BJ (cell line): ENCODE results near the gene PHF19. TPM values are rescaled to one million over a fixed set of nuclear protein-coding genes. Genes with fewer than 3 reads are reported as not detected.

Experiments used
- CTCF ChIA-PET: fragments of 350-600 bp; formaldehyde crosslinking; extraction: SDS; loops from one replicate; lab custom pipeline; 2021; ENCODE audit warnings: antibody characterized with exemption, inconsistent platforms; lab: Yijun Ruan, JAX
- POLR2A ChIA-PET: fragments of 300-600 bp; sonication (Branson Sonifier 250); formaldehyde crosslinking; extraction: SDS; loops from one replicate; lab custom pipeline; 2021; ENCODE audit warnings: antibody characterized with exemption; lab: Charles Lee
- DNase-seq: peaks from one replicate; pipeline ENCODE4 v3.0.0-alpha.2; 2011; ENCODE audit warnings: low read depth
- H3K27me3 ChIP-seq: 2 replicates; pipeline ENCODE4 v1.6.0; 2011; ENCODE audit warnings: low read length; ENCODE audit not compliant: control insufficient read depth, insufficient read depth
- H3K36me3 ChIP-seq: 2 replicates; pipeline ENCODE4 v1.5.1; 2011; ENCODE audit warnings: low read length; ENCODE audit not compliant: control insufficient read depth, insufficient read depth
- H3K4me3 ChIP-seq: 2 replicates; pipeline ENCODE4 v1.5.1; 2011; ENCODE audit warnings: low read depth, mild to moderate bottlenecking, control low read depth, low read length
- polyA plus RNA-seq: library from polyadenylated mRNA; depleted of rRNA; stranded (reverse); fragments of >200 nt; gene quantifications from 2 replicates; pipeline ENCODE4 v1.2.3, GENCODE V29; 2011
- TF ChIP-seq, protein P1 (sequence below): IDR thresholded peaks from 2 replicates; pipeline ENCODE4 v1.5.1; 2011; ENCODE audit warnings: low read depth, mild to moderate bottlenecking, control low read depth, inconsistent platforms, low read length, moderate library complexity; ENCODE audit not compliant: insufficient read depth

Gene PHF19
- polyA plus RNA-seq, 1 experiment = 61.7 TPM

DNA sequence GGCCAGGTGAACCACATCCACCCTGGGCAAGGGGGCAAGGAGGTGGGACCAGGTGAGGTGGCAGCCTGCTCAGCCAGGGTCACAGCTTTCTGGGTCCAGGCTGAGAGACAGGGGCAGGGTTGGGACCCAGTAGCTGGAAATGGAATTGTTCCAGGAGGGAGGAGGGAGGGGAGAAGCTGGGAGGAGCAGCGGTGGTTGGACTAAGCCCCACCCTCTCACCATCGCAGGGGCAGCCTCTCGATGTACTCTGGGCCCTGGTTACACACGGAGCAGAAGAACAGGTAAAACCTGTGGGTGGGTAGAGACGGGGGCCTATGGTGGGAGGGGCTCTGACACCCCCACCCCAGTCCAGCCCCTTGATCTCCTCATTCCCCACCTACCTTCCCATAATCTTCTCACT lies 11.2 kb downstream of the PHF19 start:
- DNase-seq = no peak
- H3K27me3 ChIP-seq = no peaks in the 10 kb centered on the region
- H3K4me3 ChIP-seq = no peak overlapping the region
- TF ChIP-seq, protein P1, sequence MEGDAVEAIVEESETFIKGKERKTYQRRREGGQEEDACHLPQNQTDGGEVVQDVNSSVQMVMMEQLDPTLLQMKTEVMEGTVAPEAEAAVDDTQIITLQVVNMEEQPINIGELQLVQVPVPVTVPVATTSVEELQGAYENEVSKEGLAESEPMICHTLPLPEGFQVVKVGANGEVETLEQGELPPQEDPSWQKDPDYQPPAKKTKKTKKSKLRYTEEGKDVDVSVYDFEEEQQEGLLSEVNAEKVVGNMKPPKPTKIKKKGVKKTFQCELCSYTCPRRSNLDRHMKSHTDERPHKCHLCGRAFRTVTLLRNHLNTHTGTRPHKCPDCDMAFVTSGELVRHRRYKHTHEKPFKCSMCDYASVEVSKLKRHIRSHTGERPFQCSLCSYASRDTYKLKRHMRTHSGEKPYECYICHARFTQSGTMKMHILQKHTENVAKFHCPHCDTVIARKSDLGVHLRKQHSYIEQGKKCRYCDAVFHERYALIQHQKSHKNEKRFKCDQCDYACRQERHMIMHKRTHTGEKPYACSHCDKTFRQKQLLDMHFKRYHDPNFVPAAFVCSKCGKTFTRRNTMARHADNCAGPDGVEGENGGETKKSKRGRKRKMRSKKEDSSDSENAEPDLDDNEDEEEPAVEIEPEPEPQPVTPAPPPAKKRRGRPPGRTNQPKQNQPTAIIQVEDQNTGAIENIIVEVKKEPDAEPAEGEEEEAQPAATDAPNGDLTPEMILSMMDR = no peak
- H3K36me3 ChIP-seq = peaks cover 11% of the 10 kb centered on the region
- POLR2A ChIA-PET = no interaction called here
- CTCF ChIA-PET = no interaction called here

DNA sequence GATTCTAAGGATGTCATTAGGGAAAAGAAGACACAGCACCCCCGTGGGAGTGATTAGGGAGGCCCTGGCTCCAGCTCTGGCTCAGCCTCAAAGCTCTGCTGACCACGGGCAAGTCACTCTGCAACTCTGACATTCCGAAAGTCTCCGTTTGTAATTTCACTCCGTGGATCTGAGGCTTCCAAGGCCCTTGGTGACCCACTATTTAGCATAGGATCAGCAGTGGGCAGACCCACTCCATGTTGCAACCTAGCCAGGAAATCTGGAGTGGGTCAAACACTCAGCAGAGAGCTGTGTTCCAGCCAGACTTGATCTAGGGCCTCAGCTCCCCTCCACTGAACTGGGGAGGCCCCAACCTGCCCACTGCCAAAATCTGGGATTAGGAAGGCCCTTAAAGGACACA lies 11.8 kb downstream of the PHF19 start:
- H3K4me3 ChIP-seq = no peak overlapping the region
- TF ChIP-seq, protein P1 = no peak
- ChIA-PET POLR2A (no interaction called here), CTCF (no interaction called here)
- no peaks in the 10 kb centered on the region for H3K27me3 ChIP-seq
- no peak for DNase-seq
- peaks cover 13% of the 10 kb centered on the region for H3K36me3 ChIP-seq

DNA sequence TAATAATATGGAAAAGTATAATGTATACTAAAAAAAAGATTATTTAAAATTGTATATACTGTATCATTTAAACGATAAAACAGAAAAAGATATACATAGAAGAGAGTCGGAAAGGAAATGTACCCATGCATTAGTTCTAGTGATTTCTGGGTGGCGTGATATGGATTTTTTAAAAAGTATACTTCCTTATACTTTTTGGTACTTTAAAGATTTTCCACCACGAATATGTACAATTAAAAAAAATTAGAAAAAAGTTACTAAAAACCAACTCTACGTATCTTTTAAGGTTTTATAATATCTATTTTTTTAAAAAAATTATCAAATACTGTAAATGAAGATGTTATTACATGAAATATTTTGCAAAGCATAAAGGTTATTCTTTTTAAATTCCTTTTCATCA lies 12.3 kb downstream of the PHF19 start:
- Histone ChIP-seq H3K4me3 (no peak overlapping the region), H3K27me3 (no peaks in the 10 kb centered on the region), H3K36me3 (peaks cover 17% of the 10 kb centered on the region)
- TF ChIP-seq, protein P1 = no peak
- DNase-seq = no peak
- CTCF ChIA-PET = no interaction called here
- POLR2A ChIA-PET = no interaction called here

DNA sequence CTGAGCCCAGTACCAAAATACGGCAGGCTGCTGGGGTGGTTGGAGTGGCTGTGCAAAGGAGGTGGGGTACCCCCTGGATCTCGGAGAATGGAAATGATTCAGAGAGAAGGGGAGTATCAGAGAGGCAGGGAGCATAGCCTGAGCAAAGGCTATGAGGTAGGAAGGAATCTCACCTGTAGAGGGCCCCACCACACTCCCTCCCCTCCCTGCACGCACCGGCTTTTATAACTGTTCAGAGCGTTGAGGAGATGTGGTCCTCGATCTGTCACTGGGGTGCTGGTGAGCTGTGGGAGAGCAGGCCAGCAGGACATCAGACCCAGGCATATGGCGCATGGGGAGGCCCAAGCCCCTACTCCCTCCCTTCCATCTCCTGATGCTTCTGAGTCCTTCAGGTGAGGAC lies 13.2 kb downstream of the PHF19 start:
- Histone ChIP-seq H3K27me3 (no peaks in the 10 kb centered on the region), H3K36me3 (peaks cover 17% of the 10 kb centered on the region), H3K4me3 (no peak overlapping the region)
- TF ChIP-seq, protein P1 = no peak
- ChIA-PET CTCF (no interaction called here), POLR2A (no interaction called here)
- no peak for DNase-seq

DNA sequence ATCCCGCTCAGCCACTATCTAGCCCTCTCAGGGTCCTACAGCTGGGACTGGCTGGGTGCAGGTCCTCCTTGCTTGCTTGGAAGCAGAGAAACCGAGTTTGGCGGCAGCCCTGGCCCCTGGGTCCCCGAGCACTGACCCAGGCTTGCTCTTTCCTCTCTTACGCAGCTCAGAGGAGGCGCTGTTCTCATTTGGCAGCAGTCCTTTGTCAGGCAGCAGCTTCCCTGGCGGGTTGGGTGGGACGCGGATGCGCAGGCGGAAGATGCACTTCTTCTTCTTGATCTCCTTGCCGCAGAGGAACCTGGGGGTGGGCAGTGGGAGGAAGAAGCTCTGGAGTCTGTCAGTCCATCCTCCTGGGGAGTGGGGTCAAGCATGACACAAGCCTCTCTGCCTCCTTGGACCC lies 14.5 kb downstream of the PHF19 start:
- Histone ChIP-seq H3K4me3 (no peak overlapping the region), H3K36me3 (peaks cover 22% of the 10 kb centered on the region), H3K27me3 (no peaks in the 10 kb centered on the region)
- CTCF ChIA-PET = no interaction called here
- POLR2A ChIA-PET = no interaction called here
- DNase-seq = no peak
- TF ChIP-seq, protein P1 = no peak
